LNCAP (cell line): ENCODE measurements around the gene TRDN.

Experiments used
- TF ChIP-seq, protein P1 (sequence below): fragments of 450-650 bp; IDR thresholded peaks from 2 replicates; pipeline ENCODE4 v1.5.1; 2017; ENCODE audit warnings: mild to moderate bottlenecking

Gene TRDN

DNA sequence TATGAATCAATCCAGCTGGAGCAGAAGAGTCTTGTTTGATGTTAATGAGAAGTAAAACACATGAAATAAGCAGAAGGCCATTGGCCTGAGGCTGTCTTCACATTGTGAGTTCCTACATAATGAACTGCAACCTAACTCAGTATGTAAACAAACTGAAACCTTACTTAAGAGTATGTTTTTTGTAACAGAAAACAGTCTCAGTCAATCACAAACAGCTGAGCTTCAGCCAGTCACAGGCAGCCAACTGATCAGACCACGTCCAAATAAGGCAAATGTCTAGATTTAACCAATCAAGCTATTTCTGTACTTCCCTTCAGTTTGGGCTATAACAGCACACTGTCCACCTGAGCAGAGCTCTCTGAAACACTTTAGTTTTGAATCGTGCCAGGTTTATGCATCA is 234.7 kb downstream of the TRDN start:
- TF ChIP-seq, protein P1, sequence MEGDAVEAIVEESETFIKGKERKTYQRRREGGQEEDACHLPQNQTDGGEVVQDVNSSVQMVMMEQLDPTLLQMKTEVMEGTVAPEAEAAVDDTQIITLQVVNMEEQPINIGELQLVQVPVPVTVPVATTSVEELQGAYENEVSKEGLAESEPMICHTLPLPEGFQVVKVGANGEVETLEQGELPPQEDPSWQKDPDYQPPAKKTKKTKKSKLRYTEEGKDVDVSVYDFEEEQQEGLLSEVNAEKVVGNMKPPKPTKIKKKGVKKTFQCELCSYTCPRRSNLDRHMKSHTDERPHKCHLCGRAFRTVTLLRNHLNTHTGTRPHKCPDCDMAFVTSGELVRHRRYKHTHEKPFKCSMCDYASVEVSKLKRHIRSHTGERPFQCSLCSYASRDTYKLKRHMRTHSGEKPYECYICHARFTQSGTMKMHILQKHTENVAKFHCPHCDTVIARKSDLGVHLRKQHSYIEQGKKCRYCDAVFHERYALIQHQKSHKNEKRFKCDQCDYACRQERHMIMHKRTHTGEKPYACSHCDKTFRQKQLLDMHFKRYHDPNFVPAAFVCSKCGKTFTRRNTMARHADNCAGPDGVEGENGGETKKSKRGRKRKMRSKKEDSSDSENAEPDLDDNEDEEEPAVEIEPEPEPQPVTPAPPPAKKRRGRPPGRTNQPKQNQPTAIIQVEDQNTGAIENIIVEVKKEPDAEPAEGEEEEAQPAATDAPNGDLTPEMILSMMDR = no peak

DNA sequence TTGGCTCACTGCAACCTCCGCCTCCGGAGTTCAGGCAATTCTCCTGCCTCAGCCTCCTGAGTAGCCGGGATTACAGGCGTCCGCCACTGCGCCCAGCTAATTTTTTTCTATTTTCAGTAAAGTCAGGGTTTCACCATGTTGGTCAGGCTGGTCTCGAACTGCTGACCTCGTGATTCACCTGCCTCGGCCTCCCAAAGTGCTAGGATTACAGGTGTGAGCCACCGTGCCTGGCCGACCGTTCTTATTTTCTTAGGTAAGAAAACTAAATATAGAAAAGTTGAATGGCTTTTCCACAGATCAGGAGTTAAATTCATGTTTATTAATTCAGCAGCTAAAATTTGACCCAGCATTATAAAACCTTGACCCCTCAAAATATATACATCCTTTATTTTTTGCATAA is 238.7 kb downstream of the TRDN start:
- TF ChIP-seq, protein P1 = no peak

DNA sequence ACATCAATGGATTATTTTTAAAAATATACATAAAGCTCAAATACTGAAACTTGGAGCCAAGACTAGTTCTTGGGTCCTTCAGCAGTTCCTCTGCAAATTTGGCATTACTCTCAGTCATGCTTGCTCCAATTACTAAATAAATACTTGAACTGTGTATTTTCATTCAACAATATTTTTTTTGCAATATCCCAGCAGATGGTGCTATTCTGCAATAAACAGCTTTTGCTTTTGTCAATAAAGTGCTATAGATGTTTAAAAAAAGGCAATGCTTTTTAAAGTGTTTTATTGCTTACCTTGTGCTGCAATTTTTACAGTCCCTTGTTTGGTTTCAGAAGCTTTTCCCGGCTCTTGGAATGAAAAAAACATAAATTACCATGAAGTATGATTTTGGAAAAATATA is 243.4 kb downstream of the TRDN start:
- TF ChIP-seq, protein P1 = peak; percentile 60

DNA sequence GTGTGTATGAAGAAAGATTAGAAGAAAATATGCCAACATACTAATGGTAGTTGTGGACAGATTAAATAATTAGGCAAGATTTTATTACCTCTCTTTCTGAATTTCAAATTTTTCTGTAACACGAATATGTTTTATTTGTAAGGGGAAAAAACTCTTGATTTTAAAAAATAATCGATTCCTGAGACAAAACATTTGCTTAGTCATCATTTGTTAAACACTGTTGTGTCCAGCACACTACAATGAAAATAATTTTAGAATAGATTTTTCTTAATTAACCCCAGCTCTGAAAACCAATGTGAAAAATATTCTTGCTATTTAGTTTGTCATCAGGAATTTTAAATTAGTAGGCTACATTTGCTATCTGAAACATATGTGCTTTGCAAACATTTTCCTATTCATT is 253.0 kb downstream of the TRDN start:
- TF ChIP-seq, protein P1 = no peak

DNA sequence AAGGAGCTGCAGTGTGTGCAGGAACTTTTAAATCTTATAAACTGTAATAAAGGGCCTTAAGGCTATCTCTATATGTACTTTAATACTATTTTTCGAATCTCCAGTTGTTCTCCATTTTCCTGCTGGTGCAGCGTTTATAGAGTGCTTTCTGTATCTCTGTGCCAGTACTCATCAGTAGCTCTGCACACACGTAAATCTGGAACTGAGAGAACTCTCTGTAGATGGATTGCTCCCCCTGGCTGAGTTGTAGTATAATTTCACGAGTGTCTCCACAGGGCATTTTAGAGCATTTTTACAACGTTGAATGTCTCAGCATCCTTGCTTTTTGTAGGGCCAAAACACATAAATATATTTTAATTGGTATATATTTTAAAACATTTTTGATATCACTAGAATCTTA is 256.5 kb downstream of the TRDN start:
- TF ChIP-seq, protein P1 = peak; percentile 44

DNA sequence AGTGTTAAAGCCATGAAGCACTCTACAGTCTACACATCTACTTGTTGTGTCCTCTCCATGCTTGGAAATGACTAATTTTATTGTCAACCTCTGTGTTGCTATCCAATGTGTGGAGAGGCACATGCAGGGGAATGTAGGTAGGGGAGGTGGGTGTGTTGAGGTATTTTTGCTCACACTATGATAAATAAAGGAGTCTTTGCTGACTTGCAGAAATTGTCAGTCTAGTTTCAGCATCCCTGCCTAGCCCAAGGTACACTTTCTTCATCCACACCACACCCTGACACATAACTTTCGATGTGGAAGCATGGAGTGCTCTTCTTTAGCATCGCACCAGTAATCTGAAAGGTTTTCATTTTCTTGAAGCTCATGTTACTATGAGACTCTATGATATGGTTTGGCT is 264.0 kb downstream of the TRDN start:
- TF ChIP-seq, protein P1 = no peak

DNA sequence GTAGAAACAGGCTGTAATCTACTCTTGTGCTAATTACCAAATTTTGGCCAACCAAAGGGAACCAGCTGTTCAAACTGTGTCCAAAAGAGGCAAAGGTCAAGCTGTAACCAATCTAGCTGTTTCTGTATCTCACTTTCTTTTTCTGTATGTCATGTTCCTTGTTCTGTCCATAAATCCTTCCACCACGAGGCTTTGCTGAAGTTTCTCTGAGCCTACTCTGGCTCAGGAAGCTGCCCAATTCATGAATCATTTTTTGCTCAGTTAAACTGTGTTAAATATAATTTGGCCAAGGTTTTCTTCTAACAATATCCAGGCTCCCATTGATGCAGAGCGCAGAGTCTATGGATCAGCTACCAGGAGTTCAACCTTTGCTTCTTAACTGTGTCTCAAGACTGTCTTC is 272.8 kb downstream of the TRDN start:
- TF ChIP-seq, protein P1 = no peak

DNA sequence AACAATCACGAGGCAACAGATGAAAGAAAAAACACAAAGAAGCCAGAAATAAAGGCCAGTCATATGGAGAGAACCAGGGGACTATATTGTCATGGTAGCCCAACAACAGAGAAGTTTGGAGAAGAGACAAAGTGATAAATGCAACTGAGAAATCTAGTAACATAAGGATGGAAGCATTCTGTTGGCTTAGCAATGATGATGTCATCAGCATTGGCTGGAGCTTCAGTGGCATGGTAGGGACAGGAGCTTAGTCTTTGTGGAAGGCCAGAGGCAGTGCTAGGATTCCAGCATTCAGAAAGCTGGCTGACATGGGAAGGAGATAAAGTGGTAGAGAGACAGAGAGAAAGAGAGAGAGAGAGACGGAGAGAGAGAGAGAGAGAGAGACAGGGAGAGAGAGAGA is 276.4 kb downstream of the TRDN start:
- TF ChIP-seq, protein P1 = no peak
